OCI-M2 (cell line): Measurements from ENCODE around the gene NEURL3.

Experiments
- DNase-seq: peaks from one replicate; lab custom pipeline; 2025; ENCODE audit not compliant: unreplicated experiment; lab: John Stamatoyannopoulos, UW

Gene NEURL3

GRCh38 chr2:96528006-96528699 is 23.0 kb upstream of the NEURL3 start:
- DNase-seq, result no peak

GRCh38 chr2:96527286-96528005 is 22.3 kb upstream of the NEURL3 start:
- no peak for DNase-seq

- no peak for DNase-seq
Measured at GRCh38 chr2:96526615-96527285, 21.6 kb upstream of the NEURL3 start.

GRCh38 chr2:96526101-96526591 is 21.0 kb upstream of the NEURL3 start:
- DNase-seq, result no peak

- DNase-seq, result no peak
Measured at GRCh38 chr2:96525211-96525507, 20.0 kb upstream of the NEURL3 start.

- DNase-seq, result no peak
Measured at GRCh38 chr2:96524482-96525210, 19.5 kb upstream of the NEURL3 start.

GRCh38 chr2:96523659-96524481 is 18.7 kb upstream of the NEURL3 start:
- no peak for DNase-seq

- DNase-seq, result no peak
Measured at GRCh38 chr2:96522304-96523203, 17.4 kb upstream of the NEURL3 start.

- DNase-seq, result no peak
Measured at GRCh38 chr2:96521219-96521618, 16.1 kb upstream of the NEURL3 start.

GRCh38 chr2:96520697-96521096 is 15.5 kb upstream of the NEURL3 start:
- DNase-seq, result no peak

- no peak for DNase-seq
Measured at GRCh38 chr2:96520231-96520630, 15.1 kb upstream of the NEURL3 start.

- no peak for DNase-seq
Measured at GRCh38 chr2:96517079-96517478, 11.9 kb upstream of the NEURL3 start.

- no peak for DNase-seq
Measured at GRCh38 chr2:96514521-96514920, 9.4 kb upstream of the NEURL3 start.

- DNase-seq, result no peak
Measured at GRCh38 chr2:96512341-96512740, 7.2 kb upstream of the NEURL3 start.

- DNase-seq, result no peak
Measured at GRCh38 chr2:96511851-96512250, 6.7 kb upstream of the NEURL3 start.

GRCh38 chr2:96510931-96511595 is 5.9 kb upstream of the NEURL3 start:
- no peak for DNase-seq

- no peak for DNase-seq
Measured at GRCh38 chr2:96509847-96510230, 4.7 kb upstream of the NEURL3 start.

- DNase-seq, result peak; percentile 58
Measured at GRCh38 chr2:96509114-96509846, 4.1 kb upstream of the NEURL3 start.
